GM21515 (cell line): Measurements from ENCODE around the gene CRMP1.

ENCODE experiments used
- ATAC-seq: cut with Tn5 transposase; IDR thresholded peaks from one replicate; pipeline ENCODE4 v1.9.1; 2021; ENCODE audit not compliant: unreplicated experiment

CRMP1 gene

GRCh38 chr4:5921101-5921980 is 28.5 kb upstream of the CRMP1 start:
- no peak for ATAC-seq

- no peak for ATAC-seq
Measured at GRCh38 chr4:5919571-5919970, 26.7 kb upstream of the CRMP1 start.

GRCh38 chr4:5919044-5919443 is 26.2 kb upstream of the CRMP1 start:
- no peak for ATAC-seq

GRCh38 chr4:5918331-5918985 is 25.6 kb upstream of the CRMP1 start:
- ATAC-seq = no peak

GRCh38 chr4:5917672-5918071 is 24.8 kb upstream of the CRMP1 start:
- no peak for ATAC-seq

GRCh38 chr4:5916229-5916628 is 23.3 kb upstream of the CRMP1 start:
- no peak for ATAC-seq

- no peak for ATAC-seq
Measured at GRCh38 chr4:5913454-5913853, 20.6 kb upstream of the CRMP1 start.

GRCh38 chr4:5912614-5913019 is 19.7 kb upstream of the CRMP1 start:
- ATAC-seq = no peak

GRCh38 chr4:5908876-5909427 is 16.1 kb upstream of the CRMP1 start:
- ATAC-seq = no peak

- no peak for ATAC-seq
Measured at GRCh38 chr4:5906191-5906590, 13.3 kb upstream of the CRMP1 start.

- ATAC-seq = no peak
Measured at GRCh38 chr4:5905714-5906113, 12.8 kb upstream of the CRMP1 start.

GRCh38 chr4:5900844-5901243 is 8.0 kb upstream of the CRMP1 start:
- ATAC-seq = no peak

GRCh38 chr4:5899881-5900280 is 7.0 kb upstream of the CRMP1 start:
- ATAC-seq = no peak

- ATAC-seq = no peak
Measured at GRCh38 chr4:5899396-5899795, 6.5 kb upstream of the CRMP1 start.

GRCh38 chr4:5897674-5898073 is 4.8 kb upstream of the CRMP1 start:
- ATAC-seq = no peak

GRCh38 chr4:5895287-5895686 is 2.4 kb upstream of the CRMP1 start:
- no peak for ATAC-seq

- no peak for ATAC-seq
Measured at GRCh38 chr4:5894266-5894665, 1.4 kb upstream of the CRMP1 start.

GRCh38 chr4:5893591-5893990 is 705 bp upstream of the CRMP1 start:
- ATAC-seq = no peak

- no peak for ATAC-seq
Measured at GRCh38 chr4:5892323-5893003, 423 bp downstream of the CRMP1 start.

- no peak for ATAC-seq
Measured at GRCh38 chr4:5891563-5892322, 1.1 kb downstream of the CRMP1 start.
